IMR-90 (cell line): ENCODE results near the gene PLPP4. TPM values are rescaled to one million over a fixed set of nuclear protein-coding genes. Genes with fewer than 3 reads are reported as not detected.
A peak's percentile ranks its signal among the peaks of the same experiment; 100 is the strongest.

Experiments used
- ATAC-seq: fragments of 200-7000 bp; cut with Tn5 transposase; 2 replicates; pipeline ENCODE4 v1.9.1; 2020; ENCODE audit warnings: low read depth, mild to moderate bottlenecking, moderate library complexity
- BruUV-seq: library from RNA; stranded (reverse); fragments of 400-500 nt; replicated peaks from 2 replicates; lab custom pipeline; 2021; lab: Mats Ljungman, UMichigan
- CTCF ChIA-PET: fragments of 300-600 bp; formaldehyde crosslinking; extraction: SDS; loops from one replicate; lab custom pipeline; 2021; ENCODE audit warnings: antibody characterized with exemption; lab: Yijun Ruan, JAX
- POLR2A ChIA-PET: fragments of 300-600 bp; sonication (Branson Sonifier 250); formaldehyde crosslinking; loops from one replicate; lab custom pipeline; 2022; ENCODE audit warnings: antibody characterized with exemption; ENCODE audit not compliant: unreplicated experiment; lab: Charles Lee
- DNase-seq: peaks from one replicate; pipeline ENCODE4 v3.0.0; 2013
- H2AFZ ChIP-seq: replicated peaks from 2 replicates; pipeline ENCODE3; 2013; ENCODE audit warnings: low read length, mild to moderate bottlenecking; ENCODE audit not compliant: poor library complexity
- H2AK5ac ChIP-seq: 2 replicates; pipeline ENCODE4 v1.6.1; 2013; ENCODE audit warnings: low read depth, low read length, inconsistent platforms
- H2AK9ac ChIP-seq: replicated peaks from 2 replicates; pipeline ENCODE3; 2013; ENCODE audit warnings: mild to moderate bottlenecking, low read depth, low read length, moderate library complexity; ENCODE audit not compliant: poor library complexity
- H2BK120ac ChIP-seq: 2 replicates; pipeline ENCODE4 v1.6.1; 2013; ENCODE audit warnings: low read depth, low read length, inconsistent platforms
- H2BK15ac ChIP-seq: 3 replicates; pipeline ENCODE4 v1.6.1; 2013; ENCODE audit warnings: low read depth, low read length, inconsistent platforms
- H2BK20ac ChIP-seq: 2 replicates; pipeline ENCODE4 v1.6.1; 2013; ENCODE audit warnings: low read depth, mild to moderate bottlenecking, inconsistent platforms, low read length, moderate library complexity
- H2BK5ac ChIP-seq: 2 replicates; pipeline ENCODE4 v1.6.1; 2013; ENCODE audit warnings: mild to moderate bottlenecking, low read depth, low read length, inconsistent platforms; ENCODE audit not compliant: poor library complexity, severe bottlenecking
- H3K14ac ChIP-seq: replicated peaks from 2 replicates; pipeline ENCODE4 v1.6.1; 2013; ENCODE audit warnings: low read depth, low read length, inconsistent platforms
- H3K18ac ChIP-seq: 2 replicates; pipeline ENCODE4 v1.6.1; 2013; ENCODE audit warnings: low read depth, low read length, control low read depth
- H3K23ac ChIP-seq: 2 replicates; pipeline ENCODE4 v1.6.1; 2013; ENCODE audit warnings: low read depth, low read length, inconsistent platforms
- H3K27ac ChIP-seq: 2 replicates; pipeline ENCODE4 v1.5.1; 2013; ENCODE audit warnings: mild to moderate bottlenecking, control low read depth, low read length; ENCODE audit not compliant: insufficient read depth
- H3K27me3 ChIP-seq: 2 replicates; pipeline ENCODE4 v1.6.1; 2013; ENCODE audit warnings: low read length; ENCODE audit not compliant: control insufficient read depth, insufficient read depth
- H3K36me3 ChIP-seq: 2 replicates; pipeline ENCODE4 v1.6.1; 2013; ENCODE audit warnings: low read length, mixed read lengths; ENCODE audit not compliant: control insufficient read depth, insufficient read depth
- H3K4ac ChIP-seq: 2 replicates; pipeline ENCODE4 v1.6.1; 2013; ENCODE audit warnings: low read depth, low read length, inconsistent platforms
- H3K4me1 ChIP-seq: 2 replicates; pipeline ENCODE4 v1.6.1; 2013; ENCODE audit warnings: low read length, mixed read lengths; ENCODE audit not compliant: control insufficient read depth, insufficient read depth
- H3K4me2 ChIP-seq: 2 replicates; pipeline ENCODE4 v1.6.1; 2013; ENCODE audit warnings: low read depth, mild to moderate bottlenecking, control low read depth, low read length, moderate library complexity
- H3K4me3 ChIP-seq: 2 replicates; pipeline ENCODE4 v1.5.1; 2013; ENCODE audit warnings: low read depth, mild to moderate bottlenecking, control low read depth, low read length, moderate library complexity; ENCODE audit not compliant: insufficient read depth
- H3K56ac ChIP-seq: 2 replicates; pipeline ENCODE4 v1.6.1; 2013; ENCODE audit warnings: low read length, inconsistent platforms; ENCODE audit not compliant: insufficient read depth; ENCODE audit errors: extremely low read depth
- H3K79me1 ChIP-seq, 2 experiments: 2 replicates each; pipeline ENCODE4 v1.6.1; 2013; ENCODE audit warnings: low read length in 2 of 2, inconsistent platforms in 1 of 2, low read depth in 1 of 2
- H3K9ac ChIP-seq: 2 replicates; pipeline ENCODE4 v1.6.1; 2013; ENCODE audit warnings: low read depth, low read length, control low read depth
- H3K9me1 ChIP-seq: 2 replicates; pipeline ENCODE4 v1.6.1; 2013; ENCODE audit warnings: low read length, inconsistent platforms; ENCODE audit not compliant: insufficient read depth
- H3K9me3 ChIP-seq: 2 replicates; pipeline ENCODE4 v1.6.1; 2013; ENCODE audit warnings: low read length; ENCODE audit not compliant: control insufficient read depth, insufficient read depth
- H4K20me1 ChIP-seq: 2 replicates; pipeline ENCODE4 v1.6.1; 2013; ENCODE audit warnings: low read length, inconsistent platforms; ENCODE audit not compliant: insufficient read depth
- H4K5ac ChIP-seq: 2 replicates; pipeline ENCODE4 v1.6.1; 2013; ENCODE audit warnings: mild to moderate bottlenecking, low read depth, low read length, control low read depth
- H4K8ac ChIP-seq, 2 experiments: 2 replicates each; pipeline ENCODE4 v1.6.1; 2013; ENCODE audit warnings: low read depth in 2 of 2, low read length in 2 of 2, control low read depth in 1 of 2, inconsistent platforms in 1 of 2
- H4K91ac ChIP-seq: 2 replicates; pipeline ENCODE4 v1.6.1; 2013; ENCODE audit warnings: low read depth, low read length, inconsistent platforms; ENCODE audit not compliant: insufficient read depth
- BHLHE40 ChIP-seq: fragments of 150-350 bp; IDR thresholded peaks from 2 replicates; pipeline ENCODE4 v1.6.1; 2016; ENCODE audit warnings: mild to moderate bottlenecking, low read depth, low read length
- CEBPB ChIP-seq: IDR thresholded peaks from 2 replicates; pipeline ENCODE4 v1.6.1; 2012; ENCODE audit warnings: low read depth, low read length, improper control_type of control experiment
- CHD1 ChIP-seq: IDR thresholded peaks from 2 replicates; pipeline ENCODE4 v1.6.1; 2012; ENCODE audit warnings: low read depth, low read length, improper control_type of control experiment
- CTCF ChIP-seq: conservative IDR thresholded peaks from 2 replicates; pipeline ENCODE4 v1.5.1; 2012; ENCODE audit warnings: mild to moderate bottlenecking, low read depth, low read length, improper control_type of control experiment
- FOS ChIP-seq: fragments of 150-350 bp; IDR thresholded peaks from 2 replicates; pipeline ENCODE4 v1.6.1; 2016; ENCODE audit warnings: low read depth, low read length
- MAFK ChIP-seq: IDR thresholded peaks from 2 replicates; pipeline ENCODE4 v1.6.1; 2012; ENCODE audit warnings: low read depth, low read length, improper control_type of control experiment
- MAZ ChIP-seq: IDR thresholded peaks from 2 replicates; pipeline ENCODE4 v1.6.1; 2012; ENCODE audit warnings: low read depth, mild to moderate bottlenecking, low read length, improper control_type of control experiment, moderate library complexity, borderline replicate concordance
- MXI1 ChIP-seq: IDR thresholded peaks from 2 replicates; pipeline ENCODE4 v1.6.1; 2012; ENCODE audit warnings: low read depth, mild to moderate bottlenecking, low read length, moderate library complexity, borderline replicate concordance
- NFE2L2 ChIP-seq: fragments of 150-350 bp; IDR thresholded peaks from 2 replicates; pipeline ENCODE4 v1.6.1; 2016; ENCODE audit warnings: low read depth, mild to moderate bottlenecking, low read length
- POLR2A ChIP-seq: IDR thresholded peaks from 2 replicates; pipeline ENCODE4 v1.6.1; 2012; ENCODE audit warnings: mild to moderate bottlenecking, low read depth, low read length
- RAD21 ChIP-seq: IDR thresholded peaks from 2 replicates; pipeline ENCODE4 v1.6.1; 2012; ENCODE audit warnings: low read length, improper control_type of control experiment
- RCOR1 ChIP-seq: IDR thresholded peaks from 2 replicates; pipeline ENCODE4 v1.6.1; 2012; ENCODE audit warnings: mild to moderate bottlenecking, low read length, improper control_type of control experiment; ENCODE audit not compliant: insufficient replicate concordance
- RFX5 ChIP-seq: IDR thresholded peaks from 2 replicates; pipeline ENCODE4 v1.8.0; 2012; ENCODE audit warnings: low read depth, mild to moderate bottlenecking, low read length, moderate library complexity
- SMC3 ChIP-seq: fragments of 150-350 bp; IDR thresholded peaks from 2 replicates; pipeline ENCODE4 v1.6.1; 2016; ENCODE audit warnings: low read depth, mild to moderate bottlenecking, antibody characterized with exemption, low read length, moderate library complexity
- WGBS, 2 experiments: methylation state at CpG; one replicate each; pipeline versions ENCODE4 v1.1.5 to v1.1.7; 2013; ENCODE audit warnings: missing lambda C conversion rate in 2 of 2; ENCODE audit not compliant: insufficient read length in 1 of 2; ENCODE audit errors: extremely low coverage in 2 of 2; 5-methylcytosine and 5-hydroxymethylcytosine counted together
- dilution Hi-C: fragments of 300-500 bp; cut with HindIII; formaldehyde crosslinking; loops from one replicate; pipeline ENCODE4 v1.14.3; 2018; ENCODE audit warnings: low sequenced_read_pairs; ENCODE audit not compliant: unreplicated experiment
- in situ Hi-C: fragments of 300-500 bp; cut with MboI; formaldehyde crosslinking; loops from 3 replicates; pipeline ENCODE4 v1.14.3; 2019; ENCODE audit warnings: low sequenced_read_pairs, inconsistent platforms, mixed read lengths
- intact Hi-C: fragments of 100-400 bp; cut with micrococcal nuclease; formaldehyde crosslinking; loops from 2 replicates; pipeline ENCODE4 v1.10.0; 2022
- polyA plus RNA-seq, 3 experiments: library from polyadenylated mRNA; depleted of rRNA; stranded (reverse); fragments of >200 nt; gene quantifications; 2 replicates each; pipeline ENCODE4 v1.2.3, GENCODE V29; 2012; ENCODE audit warnings: low replicate concordance in 1 of 3
- total RNA-seq: library from RNA; depleted of rRNA; stranded (reverse); fragments of >200 nt; gene quantifications from 2 replicates; pipeline ENCODE4 v1.2.3, GENCODE V29; 2012
- TF ChIP-seq, protein P1 (sequence below): fragments of 150-350 bp; IDR thresholded peaks from 2 replicates; pipeline ENCODE4 v1.6.1; 2016; ENCODE audit warnings: low read depth, mild to moderate bottlenecking, low read length, moderate library complexity, borderline replicate concordance
- TF ChIP-seq, protein P2 (sequence below): fragments of 150-350 bp; IDR thresholded peaks from 2 replicates; pipeline ENCODE4 v1.6.1; 2017; ENCODE audit warnings: mild to moderate bottlenecking, antibody characterized with exemption, low read length, low read depth

Gene PLPP4
- total and polyA plus RNA-seq, 2 of the 4 experiments (the other 2 are of a cell fraction), result 0.18 to 0.60 TPM

GRCh38 chr10:120607016-120607709, 150.1 kb downstream of the PLPP4 start:
- ATAC-seq, result no peak
- Histone ChIP-seq H3K27ac (no peak overlapping the region), H3K14ac (no peak overlapping the region), H3K9ac (no peak overlapping the region), H2AK9ac (no peak overlapping the region), H3K79me1 (no peaks in the 10 kb centered on the region), H2AFZ (no peak overlapping the region), H3K4me2 (no peak overlapping the region), H4K8ac (no peak overlapping the region), H4K5ac (no peak overlapping the region), H4K91ac (no peak overlapping the region), H3K18ac (no peak overlapping the region), H3K23ac (no peak overlapping the region), H2BK5ac (no peak overlapping the region), H4K20me1 (no peaks in the 10 kb centered on the region), H2AK5ac (no peak overlapping the region), H3K56ac (no peak overlapping the region), H2BK120ac (no peak overlapping the region), H3K9me1 (no peaks in the 10 kb centered on the region), H3K4me1 (no peaks in the 10 kb centered on the region), H2BK15ac (no peak overlapping the region), H3K4ac (no peak overlapping the region), H3K27me3 (no peaks in the 10 kb centered on the region), H3K9me3 (peaks cover 22% of the 10 kb centered on the region), H3K36me3 (no peaks in the 10 kb centered on the region), H3K4me3 (no peak overlapping the region), H2BK20ac (no peak overlapping the region)
- dilution Hi-C loops, result no loop called here
- intact Hi-C loops, result no loop called here
- POLR2A ChIA-PET, result no interaction called here
- peak; percentile 7 for DNase-seq
- CTCF ChIA-PET, result no interaction called here
- TF ChIP-seq, protein P1, sequence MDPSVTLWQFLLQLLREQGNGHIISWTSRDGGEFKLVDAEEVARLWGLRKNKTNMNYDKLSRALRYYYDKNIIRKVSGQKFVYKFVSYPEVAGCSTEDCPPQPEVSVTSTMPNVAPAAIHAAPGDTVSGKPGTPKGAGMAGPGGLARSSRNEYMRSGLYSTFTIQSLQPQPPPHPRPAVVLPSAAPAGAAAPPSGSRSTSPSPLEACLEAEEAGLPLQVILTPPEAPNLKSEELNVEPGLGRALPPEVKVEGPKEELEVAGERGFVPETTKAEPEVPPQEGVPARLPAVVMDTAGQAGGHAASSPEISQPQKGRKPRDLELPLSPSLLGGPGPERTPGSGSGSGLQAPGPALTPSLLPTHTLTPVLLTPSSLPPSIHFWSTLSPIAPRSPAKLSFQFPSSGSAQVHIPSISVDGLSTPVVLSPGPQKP, result no peak
- TF ChIP-seq RFX5 (no peak), FOS (no peak), CEBPB (no peak), SMC3 (no peak), MXI1 (no peak), NFE2L2 (no peak), BHLHE40 (no peak), MAZ (no peak), CTCF (no peak), CHD1 (no peak), POLR2A (no peak), RAD21 (no peak), RCOR1 (no peak), MAFK (no peak)
- TF ChIP-seq, protein P2, sequence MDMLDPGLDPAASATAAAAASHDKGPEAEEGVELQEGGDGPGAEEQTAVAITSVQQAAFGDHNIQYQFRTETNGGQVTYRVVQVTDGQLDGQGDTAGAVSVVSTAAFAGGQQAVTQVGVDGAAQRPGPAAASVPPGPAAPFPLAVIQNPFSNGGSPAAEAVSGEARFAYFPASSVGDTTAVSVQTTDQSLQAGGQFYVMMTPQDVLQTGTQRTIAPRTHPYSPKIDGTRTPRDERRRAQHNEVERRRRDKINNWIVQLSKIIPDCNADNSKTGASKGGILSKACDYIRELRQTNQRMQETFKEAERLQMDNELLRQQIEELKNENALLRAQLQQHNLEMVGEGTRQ, result no peak
- in situ Hi-C loops, result no loop called here
- BruUV-seq, result no TSS peak
- WGBS, 2 experiments, result no CpG with 5 or more reads among the region's 2 CpGs
